WTC11 (cell line): Measurements from ENCODE around the gene PNLIP. TPM values are rescaled to one million over a fixed set of nuclear protein-coding genes. Genes with fewer than 3 reads are reported as not detected.

Experiments used
- ATAC-seq: fragments of 200-7000 bp; cut with Tn5 transposase; 2 replicates; pipeline ENCODE4 v1.10.0; 2021; ENCODE audit warnings: mild to moderate bottlenecking, moderate library complexity
- CTCF ChIA-PET: fragments of 300-600 bp; sonication (Branson Sonifier 250); formaldehyde crosslinking; loops from one replicate; lab custom pipeline; 2021; ENCODE audit warnings: antibody characterized with exemption; lab: Charles Lee
- POLR2A ChIA-PET: fragments of 350-600 bp; sonication (Branson Sonifier 250); formaldehyde crosslinking; loops from one replicate; lab custom pipeline; 2021; ENCODE audit warnings: antibody characterized with exemption; lab: Charles Lee
- DNase-seq: peaks from one replicate; pipeline ENCODE4 v3.0.0; 2021; ENCODE audit warnings: low spot score
- H3K27ac Mint-ChIP-seq: 2 replicates; pipeline ENCODE4 v1.8.0; 2021; ENCODE audit warnings: mixed read lengths
- H3K27me3 Mint-ChIP-seq: 2 replicates; pipeline ENCODE4 v1.8.0; 2021; ENCODE audit warnings: low read depth, mild to moderate bottlenecking, moderate library complexity, mixed read lengths
- H3K36me3 Mint-ChIP-seq: 2 replicates; pipeline ENCODE4 v1.8.0; 2021; ENCODE audit warnings: mixed read lengths
- H3K4me1 Mint-ChIP-seq: 2 replicates; pipeline ENCODE4 v1.8.0; 2022; ENCODE audit warnings: mixed read lengths
- H3K4me3 Mint-ChIP-seq: 2 replicates; pipeline ENCODE4 v1.8.0; 2021; ENCODE audit warnings: mild to moderate bottlenecking, moderate library complexity, mixed read lengths
- H3K9me3 Mint-ChIP-seq: 2 replicates; pipeline ENCODE4 v1.8.0; 2021; ENCODE audit warnings: mixed read lengths
- AR ChIP-seq: fragments of 250-450 bp; sonication (Bioruptor Pico); IDR thresholded peaks from 2 replicates; pipeline ENCODE4 v1.9.0; 2021; ENCODE audit warnings: mild to moderate bottlenecking
- ARID4B ChIP-seq: sonication (generic); formaldehyde crosslinking; IDR thresholded peaks from 2 replicates; pipeline ENCODE4 v1.8.0; 2023; ENCODE audit warnings: missing genetic modification reagents, mild to moderate bottlenecking, borderline replicate concordance
- ATF1 ChIP-seq: sonication (generic); formaldehyde crosslinking; IDR thresholded peaks from 2 replicates; pipeline ENCODE4 v1.8.1; 2023; ENCODE audit warnings: mild to moderate bottlenecking, moderate library complexity, missing genetic modification reagents
- CREB1 ChIP-seq: sonication (generic); formaldehyde crosslinking; IDR thresholded peaks from 2 replicates; pipeline ENCODE4 v1.8.0; 2023; ENCODE audit warnings: mild to moderate bottlenecking, missing genetic modification reagents
- CREM ChIP-seq: sonication (generic); formaldehyde crosslinking; IDR thresholded peaks from 2 replicates; pipeline ENCODE4 v1.8.1; 2022; ENCODE audit warnings: mild to moderate bottlenecking, missing genetic modification reagents, moderate library complexity
- CTCF ChIP-seq: fragments of 200-600 bp; IDR thresholded peaks from 2 replicates; pipeline ENCODE4 v1.8.0; 2022; ENCODE audit warnings: antibody characterized with exemption
- E2F4 ChIP-seq: sonication (generic); formaldehyde crosslinking; IDR thresholded peaks from 2 replicates; pipeline ENCODE4 v1.8.1; 2022; ENCODE audit warnings: low read depth, mild to moderate bottlenecking, moderate library complexity, missing genetic modification reagents, borderline replicate concordance
- ERG ChIP-seq: fragments of 250-450 bp; sonication (Bioruptor Pico); IDR thresholded peaks from 2 replicates; pipeline ENCODE4 v1.8.0; 2021; ENCODE audit warnings: mild to moderate bottlenecking
- ESRRA ChIP-seq: sonication (generic); formaldehyde crosslinking; IDR thresholded peaks from 2 replicates; pipeline ENCODE4 v1.8.1; 2022; ENCODE audit warnings: mild to moderate bottlenecking, missing genetic modification reagents, borderline replicate concordance
- FOXK1 ChIP-seq: sonication (generic); formaldehyde crosslinking; IDR thresholded peaks from 2 replicates; pipeline ENCODE4 v1.8.0; 2022; ENCODE audit warnings: mild to moderate bottlenecking, moderate library complexity, missing genetic modification reagents
- GABPB1 ChIP-seq: sonication (generic); formaldehyde crosslinking; IDR thresholded peaks from 2 replicates; pipeline ENCODE4 v1.8.1; 2023; ENCODE audit warnings: mild to moderate bottlenecking, missing genetic modification reagents
- GTF2I ChIP-seq: fragments of 250-450 bp; sonication (Bioruptor Pico); conservative IDR thresholded peaks from 2 replicates; pipeline ENCODE4 v1.4.0; 2021; ENCODE audit warnings: mild to moderate bottlenecking
- HMGA2 ChIP-seq: fragments of 250-450 bp; sonication (Bioruptor Pico); IDR thresholded peaks from 2 replicates; pipeline ENCODE4 v1.4.0; 2021; ENCODE audit warnings: mild to moderate bottlenecking, moderate library complexity
- JUN ChIP-seq: sonication (generic); formaldehyde crosslinking; IDR thresholded peaks from 2 replicates; pipeline ENCODE4 v1.8.0; 2023; ENCODE audit warnings: mild to moderate bottlenecking, missing genetic modification reagents
- PREB ChIP-seq: sonication (generic); formaldehyde crosslinking; IDR thresholded peaks from 2 replicates; pipeline ENCODE4 v1.8.1; 2022; ENCODE audit warnings: mild to moderate bottlenecking, missing genetic modification reagents, moderate library complexity, borderline replicate concordance
- SMAD4 ChIP-seq: sonication (generic); formaldehyde crosslinking; IDR thresholded peaks from 2 replicates; pipeline ENCODE4 v1.8.0; 2022; ENCODE audit warnings: mild to moderate bottlenecking, missing genetic modification reagents
- SOX15 ChIP-seq: fragments of 250-450 bp; sonication (Bioruptor Pico); IDR thresholded peaks from 2 replicates; pipeline ENCODE4 v1.9.0; 2021; ENCODE audit warnings: mild to moderate bottlenecking
- ZNF219 ChIP-seq: sonication (generic); formaldehyde crosslinking; IDR thresholded peaks from 2 replicates; pipeline ENCODE4 v1.8.0; 2023; ENCODE audit warnings: missing genetic modification reagents, mild to moderate bottlenecking, borderline replicate concordance
- total RNA-seq: library from RNA; stranded (reverse); gene quantifications from 3 replicates; pipeline ENCODE4 v1.2.3, GENCODE V29; 2021

PNLIP gene
- total RNA-seq, 1 experiment from 2014 or later: 1.6 TPM

GRCh38 chr10:116589926-116590325 lies 44.2 kb downstream of the PNLIP start (continued):
- TF ChIP-seq CTCF (no peak), ATF1 (no peak), CREM (CRISPR knock-in tag) (no peak), AR (CRISPR knock-in tag) (no peak), CREB1 (CRISPR knock-in tag) (no peak), ESRRA (no peak)

GRCh38 chr10:116590590-116591444 lies 45.1 kb downstream of the PNLIP start, which contains the start of gene PNLIPRP1:
TSS of gene PNLIPRP1 (plus strand) at chr10:116590959. CDS start at chr10:116591130, 171 bp downstream.
- Mint-ChIP-seq H3K9me3 (peaks cover 12% of the 10 kb centered on the region), H3K4me3 (no peak within 1 kb of the TSS), H3K27ac (no peak within 1 kb of the TSS), H3K27me3 (no peaks in the 10 kb centered on the region), H3K4me1 (no peaks in the 10 kb centered on the region), H3K36me3 (no peaks in the 10 kb centered on the region)
- no peak for DNase-seq
- CTCF ChIA-PET: no interaction called here
- TF ChIP-seq ERG (CRISPR knock-in tag) (no peak), SOX15 (CRISPR knock-in tag) (no peak), PREB (CRISPR knock-in tag) (no peak), HMGA2 (no peak)
- POLR2A ChIA-PET: no interaction called here
- no peak for ATAC-seq

- ChIA-PET POLR2A (no interaction called here), CTCF (interaction anchor here (0.7 to 1.0 kb wide), 3 partner anchors 72 to 113 kb away, joined by 3 to 4 read pairs (median 3); no protein-coding TSS in a partner anchor)
- ATAC-seq (no peak), DNase-seq (no peak)
- Mint-ChIP-seq H3K36me3 (no peaks in the 10 kb centered on the region), H3K9me3 (peaks cover 6% of the 10 kb centered on the region), H3K27ac (no peak overlapping the region), H3K4me1 (peaks cover 6% of the 10 kb centered on the region), H3K4me3 (no peak overlapping the region), H3K27me3 (no peaks in the 10 kb centered on the region)
- no peak for TF ChIP-seq SMAD4 (CRISPR knock-in tag)
- TF ChIP-seq FOXK1: no peak
- no peak for TF ChIP-seq GTF2I (CRISPR knock-in tag)
- TF ChIP-seq JUN (CRISPR knock-in tag): no peak
- no peak for TF ChIP-seq GABPB1 (CRISPR knock-in tag)
- no peak for TF ChIP-seq HMGA2
- TF ChIP-seq ZNF219 (CRISPR knock-in tag): no peak
- no peak for TF ChIP-seq E2F4 (CRISPR knock-in tag)
- no peak for TF ChIP-seq ARID4B (CRISPR knock-in tag)
These were observed 47.5 kb downstream of the PNLIP start for GRCh38 chr10:116593139-116593740.
